ENCODE results near the gene NMU.

Gene NMU

DNA sequence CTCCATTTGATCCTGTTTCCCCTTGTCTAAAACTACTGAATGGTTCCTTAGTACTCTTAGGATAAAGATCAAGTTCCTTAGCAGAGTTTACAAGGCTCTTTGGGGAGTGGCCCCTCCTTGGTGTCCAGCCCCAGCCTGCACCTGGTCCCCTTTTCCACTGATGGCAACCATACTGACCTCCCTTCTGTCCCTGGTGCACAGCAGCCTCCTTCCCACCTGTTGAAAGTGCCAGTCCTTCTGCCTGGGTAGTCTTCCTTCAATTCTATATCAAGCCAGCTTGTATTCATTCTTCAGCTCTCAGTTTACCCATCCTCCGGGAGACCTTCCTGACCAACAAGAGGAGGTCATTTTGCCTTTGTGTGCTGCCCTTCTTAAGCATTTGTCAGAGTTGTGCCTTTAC is 30.4 kb upstream of the NMU start:
- H3K27ac ChIP-seq (ENCODE audit: low read depth, low read length, severe bottlenecking) = no peak overlapping the region
- no peaks in the 10 kb centered on the region for H3K4me1 ChIP-seq (ENCODE audit: control insufficient read depth, insufficient read depth, low read length, poor library complexity, severe bottlenecking)
- no peak overlapping the region for H3K4me3 ChIP-seq (ENCODE audit: extremely low read depth, insufficient read depth, low read length, poor library complexity, severe bottlenecking)
- no peaks in the 10 kb centered on the region for H3K36me3 ChIP-seq (ENCODE audit: control insufficient read depth, insufficient read depth, low read length)
- 100% methylated on average over 1 of the region's 1 CpG; no CpG with 5 or more reads in 1 of the 2 experiments for WGBS, 2 experiments (ENCODE audit: insufficient coverage in 2 of 2)
- no peaks in the 10 kb centered on the region for H3K9me3 ChIP-seq (ENCODE audit: control insufficient read depth, low read length)

DNA sequence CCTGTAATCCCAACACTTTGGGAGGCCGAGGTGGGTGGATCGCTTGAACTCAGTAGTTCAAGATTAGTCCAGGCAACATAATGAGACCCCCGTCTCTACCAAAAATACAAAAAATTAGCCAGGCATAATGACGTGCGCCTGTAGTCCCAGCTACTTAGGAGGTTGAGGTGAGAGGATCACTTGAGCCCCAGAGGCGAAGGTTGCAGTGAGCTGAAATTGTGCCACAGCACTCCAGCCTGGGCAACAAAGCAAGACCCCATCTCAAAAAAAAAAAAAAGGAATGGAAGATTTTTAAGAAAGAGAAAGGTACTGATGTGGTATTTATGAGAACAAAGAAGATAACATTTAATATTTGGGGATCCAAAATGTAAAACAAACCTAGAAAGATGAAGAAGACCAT is 27.0 kb upstream of the NMU start:
- Histone ChIP-seq H3K9me3 (ENCODE audit: control insufficient read depth, low read length) (no peaks in the 10 kb centered on the region), H3K36me3 (ENCODE audit: control insufficient read depth, insufficient read depth, low read length) (no peaks in the 10 kb centered on the region), H3K27ac (ENCODE audit: low read depth, low read length, severe bottlenecking) (no peak overlapping the region), H3K4me1 (ENCODE audit: control insufficient read depth, insufficient read depth, low read length, poor library complexity, severe bottlenecking) (no peaks in the 10 kb centered on the region), H3K4me3 (ENCODE audit: extremely low read depth, insufficient read depth, low read length, poor library complexity, severe bottlenecking) (no peak overlapping the region)
- WGBS, 2 experiments (ENCODE audit: insufficient coverage in 2 of 2) = 90 to 96% methylated on average over 5 of the region's 6 CpGs

DNA sequence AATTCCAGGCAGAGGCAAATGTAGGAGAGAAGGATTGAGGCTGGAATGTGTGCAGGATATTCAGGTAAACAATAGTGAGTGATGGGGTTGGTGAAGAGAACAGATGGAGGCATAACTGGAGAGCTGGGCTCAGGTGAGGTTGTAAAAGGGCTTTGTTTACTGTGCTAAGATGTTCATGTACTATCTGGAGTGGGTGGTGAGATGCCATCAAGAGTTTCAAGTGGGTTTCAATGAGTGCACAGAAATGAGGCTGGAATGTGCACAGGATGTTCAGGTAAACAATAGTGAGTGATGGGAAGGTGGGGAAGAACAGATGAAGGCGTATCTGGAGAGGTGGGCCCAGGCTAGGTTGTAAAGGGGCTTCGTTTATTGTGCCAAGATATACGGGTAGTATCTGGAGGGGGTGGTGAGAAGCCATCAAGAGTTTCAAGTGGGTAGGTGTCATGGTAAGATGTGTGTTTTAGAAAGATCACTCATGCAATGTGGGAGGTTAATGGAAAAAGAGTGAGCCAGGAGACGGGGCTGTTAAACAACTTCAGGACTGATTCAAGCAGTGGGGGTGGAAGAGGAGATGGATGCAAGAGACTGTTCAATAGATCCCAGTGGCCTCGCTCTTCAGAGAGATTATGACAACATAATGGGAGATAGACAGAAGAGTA is 25.4 kb upstream of the NMU start:
- Histone ChIP-seq H3K27ac (ENCODE audit: low read depth, low read length, severe bottlenecking) (no peak overlapping the region), H3K4me3 (ENCODE audit: extremely low read depth, insufficient read depth, low read length, poor library complexity, severe bottlenecking) (no peak overlapping the region), H3K9me3 (ENCODE audit: control insufficient read depth, low read length) (no peaks in the 10 kb centered on the region), H3K4me1 (ENCODE audit: control insufficient read depth, insufficient read depth, low read length, poor library complexity, severe bottlenecking) (no peaks in the 10 kb centered on the region), H3K36me3 (ENCODE audit: control insufficient read depth, insufficient read depth, low read length) (no peaks in the 10 kb centered on the region)
- WGBS, 2 experiments (ENCODE audit: insufficient coverage in 2 of 2) = 87 to 94% methylated on average over 5 of the region's 5 CpGs

DNA sequence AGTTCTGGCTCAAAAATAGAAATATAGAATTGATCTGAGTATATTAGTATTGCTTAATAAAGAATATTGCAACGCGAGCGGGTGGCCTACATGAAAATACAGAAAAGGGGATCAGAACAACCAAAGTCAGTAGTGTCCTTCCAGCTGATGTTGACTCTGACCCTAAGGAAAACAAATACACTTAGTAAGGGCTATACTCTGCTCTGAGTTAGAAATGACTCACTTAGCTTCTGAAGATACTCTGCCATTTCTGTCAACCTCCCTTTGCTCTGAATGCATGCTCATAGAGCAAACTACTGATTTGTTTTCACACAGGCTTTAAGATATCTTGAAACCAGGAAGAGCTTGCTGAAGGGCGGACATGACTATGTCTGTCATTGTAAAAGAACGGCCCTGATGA is 22.6 kb upstream of the NMU start:
- Histone ChIP-seq H3K9me3 (ENCODE audit: control insufficient read depth, low read length) (no peaks in the 10 kb centered on the region), H3K4me1 (ENCODE audit: control insufficient read depth, insufficient read depth, low read length, poor library complexity, severe bottlenecking) (no peaks in the 10 kb centered on the region), H3K36me3 (ENCODE audit: control insufficient read depth, insufficient read depth, low read length) (no peaks in the 10 kb centered on the region), H3K27ac (ENCODE audit: low read depth, low read length, severe bottlenecking) (no peak overlapping the region), H3K4me3 (ENCODE audit: extremely low read depth, insufficient read depth, low read length, poor library complexity, severe bottlenecking) (no peak overlapping the region)
- WGBS, 2 experiments (ENCODE audit: insufficient coverage in 2 of 2) = 95 to 100% methylated on average over 2 to 5 of the region's 5 CpGs

DNA sequence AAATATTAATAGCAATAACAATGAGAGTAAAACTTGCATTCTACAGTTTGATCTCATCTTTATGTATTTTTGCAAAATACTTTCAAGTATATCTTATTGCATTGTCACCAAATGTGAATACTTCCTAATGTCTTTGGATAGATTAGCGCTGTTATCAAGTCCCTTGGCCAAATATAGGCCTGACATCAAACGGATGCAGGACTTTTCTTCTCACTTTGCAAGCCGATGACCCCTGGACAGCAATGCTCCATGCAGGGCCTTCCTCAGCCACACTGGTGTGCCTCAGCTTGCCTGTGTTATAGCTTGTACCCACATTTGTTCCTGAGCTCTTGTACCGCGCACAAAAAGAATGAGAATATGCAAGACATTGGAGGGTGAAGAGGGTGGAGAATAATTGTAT is 18.0 kb upstream of the NMU start:
- Histone ChIP-seq H3K27ac (ENCODE audit: low read depth, low read length, severe bottlenecking) (no peak overlapping the region), H3K4me3 (ENCODE audit: extremely low read depth, insufficient read depth, low read length, poor library complexity, severe bottlenecking) (no peak overlapping the region), H3K9me3 (ENCODE audit: control insufficient read depth, low read length) (no peaks in the 10 kb centered on the region), H3K4me1 (ENCODE audit: control insufficient read depth, insufficient read depth, low read length, poor library complexity, severe bottlenecking) (no peaks in the 10 kb centered on the region), H3K36me3 (ENCODE audit: control insufficient read depth, insufficient read depth, low read length) (no peaks in the 10 kb centered on the region)
- 88 to 96% methylated on average over 5 of the region's 5 CpGs for WGBS, 2 experiments (ENCODE audit: insufficient coverage in 2 of 2)

DNA sequence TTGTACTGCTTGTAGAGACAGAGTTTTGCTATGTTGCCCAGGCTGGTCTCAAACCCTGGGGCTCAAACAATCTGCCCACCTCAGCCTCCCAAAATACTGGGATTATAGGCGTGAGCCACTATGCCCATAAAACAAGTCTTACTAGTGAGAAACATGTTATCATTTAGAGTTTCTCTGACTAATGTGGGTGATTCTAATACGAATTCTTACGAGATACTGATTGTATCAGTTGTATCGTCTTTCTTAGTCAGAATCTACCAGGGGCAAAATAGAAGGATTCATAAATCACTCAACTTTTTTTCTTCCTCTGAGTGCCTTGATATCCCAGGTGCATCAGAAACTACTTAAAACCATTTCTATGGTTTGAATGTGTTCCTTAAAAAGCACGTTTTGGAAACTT is 14.4 kb upstream of the NMU start:
- 100% methylated on average over 2 to 3 of the region's 5 CpGs for WGBS, 2 experiments (ENCODE audit: insufficient coverage in 2 of 2)
- Histone ChIP-seq H3K4me1 (ENCODE audit: control insufficient read depth, insufficient read depth, low read length, poor library complexity, severe bottlenecking) (no peaks in the 10 kb centered on the region), H3K36me3 (ENCODE audit: control insufficient read depth, insufficient read depth, low read length) (no peaks in the 10 kb centered on the region), H3K27ac (ENCODE audit: low read depth, low read length, severe bottlenecking) (no peak overlapping the region), H3K9me3 (ENCODE audit: control insufficient read depth, low read length) (no peaks in the 10 kb centered on the region), H3K4me3 (ENCODE audit: extremely low read depth, insufficient read depth, low read length, poor library complexity, severe bottlenecking) (no peak overlapping the region)

DNA sequence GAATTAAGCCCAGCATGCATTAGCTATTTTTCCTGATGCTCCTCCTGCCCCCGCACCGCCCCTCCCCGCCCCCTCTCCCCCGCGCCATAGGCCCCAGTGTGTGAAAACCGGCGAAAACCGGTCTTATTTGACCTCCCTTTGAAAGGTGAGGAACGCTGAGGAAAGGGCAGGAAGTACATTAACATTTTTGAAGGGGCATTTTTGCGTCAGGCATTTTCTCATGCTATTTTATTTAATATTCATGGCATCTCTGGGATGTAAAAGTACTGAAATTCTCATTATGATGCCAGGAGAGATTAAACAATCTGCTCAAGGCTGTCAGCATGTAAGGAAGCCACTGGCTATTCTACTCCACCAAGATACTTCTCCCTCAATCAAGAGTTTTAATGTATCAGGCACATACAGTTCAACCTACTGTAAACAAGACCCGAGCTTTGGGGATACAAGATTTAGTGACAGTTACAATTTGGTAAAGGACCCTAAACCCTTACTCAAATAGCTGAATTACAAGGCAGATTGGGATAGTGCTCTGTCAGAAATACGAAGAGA is 1.2 kb upstream of the NMU start:
- no peak overlapping the region for H3K27ac ChIP-seq (ENCODE audit: low read depth, low read length, severe bottlenecking)
- no CpG with 5 or more reads among the region's 12 CpGs for WGBS, 2 experiments (ENCODE audit: insufficient coverage in 2 of 2)
- peak overlapping the region; percentile 14 for H3K4me3 ChIP-seq (ENCODE audit: extremely low read depth, insufficient read depth, low read length, poor library complexity, severe bottlenecking)

DNA sequence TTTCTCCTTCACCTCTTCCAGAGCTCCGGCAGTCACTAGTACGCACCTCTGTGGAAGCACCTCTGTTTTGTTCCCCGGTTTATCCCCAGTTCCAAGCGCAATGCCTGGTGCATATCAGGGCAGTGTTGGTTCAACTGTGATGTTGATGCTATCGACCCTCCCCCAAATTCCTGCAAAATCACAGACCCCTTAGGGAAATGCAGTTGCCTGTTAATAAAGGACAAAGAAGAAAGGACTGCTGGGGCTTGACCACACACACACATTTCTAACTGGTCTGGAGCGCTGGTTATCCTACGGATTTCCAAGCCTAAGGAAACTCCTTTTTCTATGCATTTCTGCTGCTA is 530 bp upstream of the NMU start:
- Histone ChIP-seq H3K4me1 (ENCODE audit: control insufficient read depth, insufficient read depth, low read length, poor library complexity, severe bottlenecking) (peaks cover 8% of the 10 kb centered on the region), H3K36me3 (ENCODE audit: control insufficient read depth, insufficient read depth, low read length) (no peaks in the 10 kb centered on the region), H3K9me3 (ENCODE audit: control insufficient read depth, low read length) (no peaks in the 10 kb centered on the region), H3K4me3 (ENCODE audit: extremely low read depth, insufficient read depth, low read length, poor library complexity, severe bottlenecking) (peak overlapping the region; percentile 44), H3K27ac (ENCODE audit: low read depth, low read length, severe bottlenecking) (no peak overlapping the region)
- 0% methylated on average over 4 of the region's 7 CpGs for WGBS, 2 experiments (ENCODE audit: insufficient coverage in 2 of 2)

More for the DNA sequence above, 1.2 kb upstream of the NMU start:
- Histone ChIP-seq H3K36me3 (ENCODE audit: control insufficient read depth, insufficient read depth, low read length) (no peaks in the 10 kb centered on the region), H3K9me3 (ENCODE audit: control insufficient read depth, low read length) (no peaks in the 10 kb centered on the region), H3K4me1 (ENCODE audit: control insufficient read depth, insufficient read depth, low read length, poor library complexity, severe bottlenecking) (peaks cover 8% of the 10 kb centered on the region)

DNA sequence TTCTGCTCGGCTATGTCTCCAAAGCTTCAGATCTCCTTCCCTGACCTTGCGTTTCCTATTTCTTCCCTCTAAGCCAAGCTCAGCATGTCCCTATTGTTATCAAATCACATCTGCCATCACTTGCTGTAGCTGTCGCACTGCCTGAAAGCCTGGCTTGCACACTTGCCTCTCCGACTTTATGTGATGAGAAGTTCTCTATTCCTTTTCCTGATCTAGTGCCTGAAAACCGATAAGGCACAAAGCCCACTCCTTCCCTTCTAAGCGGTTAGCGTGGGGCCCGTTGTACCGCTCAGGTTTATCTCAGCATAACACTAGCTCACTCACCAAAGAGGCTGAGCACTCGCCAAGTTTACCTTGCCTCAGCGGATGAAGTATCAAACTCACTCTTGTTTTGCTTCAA is 816 bp downstream of the NMU start:
- Histone ChIP-seq H3K4me1 (ENCODE audit: control insufficient read depth, insufficient read depth, low read length, poor library complexity, severe bottlenecking) (peaks cover 8% of the 10 kb centered on the region), H3K9me3 (ENCODE audit: control insufficient read depth, low read length) (no peaks in the 10 kb centered on the region), H3K36me3 (ENCODE audit: control insufficient read depth, insufficient read depth, low read length) (no peaks in the 10 kb centered on the region), H3K4me3 (ENCODE audit: extremely low read depth, insufficient read depth, low read length, poor library complexity, severe bottlenecking) (peak overlapping the region; percentile 44), H3K27ac (ENCODE audit: low read depth, low read length, severe bottlenecking) (no peak overlapping the region)
- 2 to 3% methylated on average over 9 to 10 of the region's 11 CpGs for WGBS, 2 experiments (ENCODE audit: insufficient coverage in 2 of 2)

DNA sequence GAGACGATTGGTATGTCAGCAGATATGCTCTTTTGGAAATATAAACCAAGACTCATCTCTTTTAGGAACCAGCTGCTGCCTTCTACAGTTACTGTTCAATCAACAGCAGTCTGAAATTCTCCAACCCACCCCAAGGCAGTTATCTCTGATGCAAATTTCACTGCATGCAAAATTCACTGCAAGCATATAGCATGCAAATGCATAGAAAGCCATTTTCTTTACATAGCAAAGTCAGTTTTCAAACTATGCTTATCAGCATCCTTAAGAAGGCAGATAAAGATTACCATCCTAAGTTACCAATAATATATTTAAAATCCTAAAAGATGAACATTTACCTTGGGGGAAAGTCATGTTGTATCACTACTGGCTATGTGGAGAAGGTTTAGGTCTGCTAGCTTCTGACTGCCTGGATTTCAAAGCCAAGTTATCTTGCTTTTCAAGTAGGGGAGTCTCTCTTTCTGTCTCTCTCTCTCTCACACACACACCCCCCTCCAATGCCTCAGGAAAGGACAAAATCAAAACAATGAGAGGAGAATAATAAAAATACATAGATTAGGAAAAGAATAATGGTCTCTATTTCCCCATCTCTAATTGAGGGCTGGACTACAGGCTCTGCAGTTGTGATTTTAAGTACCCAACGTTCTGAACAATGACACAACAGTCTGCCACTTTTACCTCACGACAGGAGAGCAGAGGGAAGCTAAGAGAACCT is 1.5 kb downstream of the NMU start:
- no CpG with 5 or more reads among the region's 3 CpGs for WGBS, 2 experiments (ENCODE audit: insufficient coverage in 2 of 2)
- H3K4me1 ChIP-seq (ENCODE audit: control insufficient read depth, insufficient read depth, low read length, poor library complexity, severe bottlenecking) = peaks cover 8% of the 10 kb centered on the region

DNA sequence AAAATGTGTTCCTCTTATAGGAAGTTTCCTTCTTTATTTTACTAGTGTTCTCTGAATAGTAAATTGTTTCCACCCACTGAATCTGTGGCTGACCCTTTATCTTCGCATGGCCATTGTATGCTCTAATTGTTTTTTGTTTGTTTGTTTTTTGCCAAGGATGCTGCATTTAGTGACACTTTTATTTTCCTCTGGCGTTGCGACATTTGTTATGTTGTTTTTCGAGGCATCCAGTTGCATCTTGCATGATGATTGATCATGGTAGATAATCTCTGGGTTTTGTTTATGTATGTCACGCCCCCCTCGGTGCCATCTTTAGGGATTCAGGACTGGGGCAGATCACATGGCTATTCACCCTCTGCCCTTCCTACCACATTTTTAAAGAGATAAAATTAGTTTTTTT is 2.2 kb downstream of the NMU start:
- Histone ChIP-seq H3K4me3 (ENCODE audit: extremely low read depth, insufficient read depth, low read length, poor library complexity, severe bottlenecking) (no peak overlapping the region), H3K9me3 (ENCODE audit: control insufficient read depth, low read length) (no peaks in the 10 kb centered on the region), H3K4me1 (ENCODE audit: control insufficient read depth, insufficient read depth, low read length, poor library complexity, severe bottlenecking) (peaks cover 8% of the 10 kb centered on the region), H3K27ac (ENCODE audit: low read depth, low read length, severe bottlenecking) (no peak overlapping the region), H3K36me3 (ENCODE audit: control insufficient read depth, insufficient read depth, low read length) (no peaks in the 10 kb centered on the region)
- WGBS, 2 experiments (ENCODE audit: insufficient coverage in 2 of 2) = 61 to 100% methylated on average over 1 to 3 of the region's 6 CpGs

More for the DNA sequence above, 1.5 kb downstream of the NMU start:
- H3K27ac ChIP-seq (ENCODE audit: low read depth, low read length, severe bottlenecking) = no peak overlapping the region
- H3K36me3 ChIP-seq (ENCODE audit: control insufficient read depth, insufficient read depth, low read length) = no peaks in the 10 kb centered on the region
- H3K4me3 ChIP-seq (ENCODE audit: extremely low read depth, insufficient read depth, low read length, poor library complexity, severe bottlenecking) = no peak overlapping the region
- H3K9me3 ChIP-seq (ENCODE audit: control insufficient read depth, low read length) = no peaks in the 10 kb centered on the region
